GM21447 (cell line): ENCODE results near the gene CMC1.
A peak's percentile ranks its signal among the peaks of the same experiment; 100 is the strongest.

Experiments used
- ATAC-seq: cut with Tn5 transposase; IDR thresholded peaks from one replicate; pipeline ENCODE4 v1.9.1; 2021; ENCODE audit not compliant: unreplicated experiment

Gene CMC1

GRCh38 chr3:28295898-28296490, 54.6 kb downstream of the CMC1 start:
- ATAC-seq = peak; percentile 53

GRCh38 chr3:28299705-28300104, 58.3 kb downstream of the CMC1 start:
- no peak for ATAC-seq

- no peak for ATAC-seq
Observed at GRCh38 chr3:28300345-28300962, 59.0 kb downstream of the CMC1 start.

- no peak for ATAC-seq
Observed at GRCh38 chr3:28301688-28302087, 60.3 kb downstream of the CMC1 start.

- ATAC-seq = no peak
Observed at GRCh38 chr3:28308196-28308595, 66.8 kb downstream of the CMC1 start.

GRCh38 chr3:28315711-28316110, 74.3 kb downstream of the CMC1 start:
- ATAC-seq = no peak

GRCh38 chr3:28316226-28316625, 74.8 kb downstream of the CMC1 start:
- ATAC-seq = no peak

GRCh38 chr3:28317438-28318022, 76.1 kb downstream of the CMC1 start:
- peak; percentile 87 for ATAC-seq

GRCh38 chr3:28320981-28321380, 79.6 kb downstream of the CMC1 start:
- ATAC-seq = no peak

- no peak for ATAC-seq
Observed at GRCh38 chr3:28322464-28322863, 81.0 kb downstream of the CMC1 start.

GRCh38 chr3:28326458-28326926, 85.1 kb downstream of the CMC1 start:
- peak; percentile 79 for ATAC-seq

GRCh38 chr3:28328188-28329151, 87.1 kb downstream of the CMC1 start:
- ATAC-seq = no peak

GRCh38 chr3:28334552-28334951, 93.1 kb downstream of the CMC1 start:
- ATAC-seq = no peak

GRCh38 chr3:28335246-28335645, 93.8 kb downstream of the CMC1 start:
- ATAC-seq = no peak

- ATAC-seq = no peak
Observed at GRCh38 chr3:28337230-28337629, 95.8 kb downstream of the CMC1 start.

- ATAC-seq = no peak
Observed at GRCh38 chr3:28343144-28343543, 101.7 kb downstream of the CMC1 start.

- ATAC-seq = no peak
Observed at GRCh38 chr3:28345690-28346089, 104.3 kb downstream of the CMC1 start.

- ATAC-seq = no peak
Observed at GRCh38 chr3:28347374-28348264, 106.2 kb downstream of the CMC1 start.

GRCh38 chr3:28348265-28348628, 106.8 kb downstream of the CMC1 start:
- no peak for ATAC-seq
